ENCODE data around the gene SEPTIN7.

SEPTIN7 gene

DNA sequence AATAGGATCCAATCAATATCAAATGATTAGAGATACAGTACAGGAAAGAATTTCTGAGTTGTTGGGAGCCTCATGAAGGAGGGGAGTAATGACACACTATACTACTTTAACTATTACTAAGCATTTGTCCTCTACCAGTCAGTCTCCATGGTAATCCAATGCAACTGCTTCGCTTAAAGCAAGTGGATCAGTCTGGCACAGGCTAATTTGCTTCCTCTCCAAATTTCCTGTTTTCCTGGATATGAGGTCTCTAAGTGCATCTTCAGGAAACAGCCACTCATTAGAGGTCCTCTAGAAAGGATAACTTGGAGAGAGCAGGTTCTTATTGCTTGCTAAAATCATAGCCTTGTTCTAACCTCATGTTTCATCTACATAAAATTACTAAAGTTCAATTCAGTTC lies 8.4 kb upstream of the SEPTIN7 start:
- Histone ChIP-seq H3K9ac (ENCODE audit: low read length) (no peak overlapping the region), H3K9me3 (ENCODE audit: low read length) (peaks cover 10% of the 10 kb centered on the region), H3K27me3 (ENCODE audit: insufficient read depth, low read length) (no peaks in the 10 kb centered on the region), H4K20me1 (ENCODE audit: insufficient read depth, low read length) (no peaks in the 10 kb centered on the region), H3K4me1 (ENCODE audit: insufficient read depth, low read length, severe bottlenecking) (no peaks in the 10 kb centered on the region), H3K4me2 (ENCODE audit: low read length) (no peak overlapping the region), H3K79me2 (ENCODE audit: insufficient read depth, low read length) (no peaks in the 10 kb centered on the region), H3F3A (ENCODE audit: insufficient read depth, low read length) (no peaks in the 10 kb centered on the region), H3K4me3 (ENCODE audit: low read depth, low read length, poor library complexity, severe bottlenecking) (no peak overlapping the region), H3K36me3 (ENCODE audit: insufficient read depth, low read length) (no peaks in the 10 kb centered on the region; the same call in 1 of the 2 replicates), H3K9me2 (ENCODE audit: low read depth, low read length) (no peaks in the 10 kb centered on the region), H3K27ac (ENCODE audit: low read depth, low read length, poor library complexity, severe bottlenecking) (no peak overlapping the region), H2AFZ (ENCODE audit: low read length) (no peak overlapping the region)
- no peak for TF ChIP-seq CTCF (IDR thresholded peaks at IDR 0.05; ENCODE audit: low read length)
- no peak for TF ChIP-seq EZH2 (IDR thresholded peaks at IDR 0.05; ENCODE audit: borderline replicate concordance, low read length)

DNA sequence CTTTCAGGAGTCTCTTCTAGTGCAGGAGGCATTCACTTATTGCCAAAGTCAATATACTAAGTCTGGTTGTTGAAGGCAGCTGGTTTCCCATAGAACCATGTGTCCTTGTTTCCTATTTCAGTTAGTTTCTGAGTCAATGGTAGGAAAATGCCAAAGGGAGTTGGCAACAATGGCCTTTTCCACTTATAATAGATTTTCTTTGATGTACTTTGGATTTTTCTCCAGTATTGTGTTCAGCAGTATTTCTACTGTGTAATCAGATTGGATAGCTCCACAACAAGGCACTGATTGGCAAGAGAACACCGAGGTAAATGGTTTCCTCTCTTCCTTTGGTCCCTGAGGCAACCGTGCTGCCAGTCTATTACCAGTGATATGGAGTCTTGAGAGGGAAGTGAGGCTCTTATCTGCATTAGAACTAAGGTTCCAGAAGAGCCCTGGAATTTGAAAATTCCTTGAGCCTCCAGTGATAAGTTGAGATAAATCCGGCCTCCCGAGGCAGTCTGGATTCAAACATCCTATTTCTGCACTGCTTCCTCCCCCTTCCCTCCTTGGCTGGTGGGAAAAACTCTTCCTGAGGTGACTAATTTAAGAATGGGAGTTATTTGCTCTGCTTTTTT lies 7.9 kb upstream of the SEPTIN7 start:
- Histone ChIP-seq H3K79me2 (ENCODE audit: insufficient read depth, low read length) (no peaks in the 10 kb centered on the region), H3K4me2 (ENCODE audit: low read length) (no peak overlapping the region), H3F3A (ENCODE audit: insufficient read depth, low read length) (no peaks in the 10 kb centered on the region), H2AFZ (ENCODE audit: low read length) (no peak overlapping the region), H3K36me3 (ENCODE audit: insufficient read depth, low read length) (no peaks in the 10 kb centered on the region; the same call in 1 of the 2 replicates), H3K27me3 (ENCODE audit: insufficient read depth, low read length) (no peaks in the 10 kb centered on the region), H3K9me3 (ENCODE audit: low read length) (peaks cover 10% of the 10 kb centered on the region), H3K4me3 (ENCODE audit: low read depth, low read length, poor library complexity, severe bottlenecking) (no peak overlapping the region), H3K27ac (ENCODE audit: low read depth, low read length, poor library complexity, severe bottlenecking) (no peak overlapping the region), H3K9me2 (ENCODE audit: low read depth, low read length) (no peaks in the 10 kb centered on the region), H3K4me1 (ENCODE audit: insufficient read depth, low read length, severe bottlenecking) (no peaks in the 10 kb centered on the region), H4K20me1 (ENCODE audit: insufficient read depth, low read length) (no peaks in the 10 kb centered on the region), H3K9ac (ENCODE audit: low read length) (no peak overlapping the region)
- TF ChIP-seq EZH2 (IDR thresholded peaks at IDR 0.05; ENCODE audit: borderline replicate concordance, low read length) = no peak
- no peak for TF ChIP-seq CTCF (IDR thresholded peaks at IDR 0.05; ENCODE audit: low read length)

- H3F3A ChIP-seq (ENCODE audit: insufficient read depth, low read length) = no peaks in the 10 kb centered on the region
- peaks cover 10% of the 10 kb centered on the region for H3K9me3 ChIP-seq (ENCODE audit: low read length)
- no peaks in the 10 kb centered on the region for H3K9me2 ChIP-seq (ENCODE audit: low read depth, low read length)
- peaks cover 12% of the 10 kb centered on the region for H3K4me1 ChIP-seq (ENCODE audit: insufficient read depth, low read length, severe bottlenecking)
- no peak overlapping the region for H3K9ac ChIP-seq (ENCODE audit: low read length)
- H4K20me1 ChIP-seq (ENCODE audit: insufficient read depth, low read length) = no peaks in the 10 kb centered on the region
- H3K36me3 ChIP-seq (ENCODE audit: insufficient read depth, low read length) = no peaks in the 10 kb centered on the region; the same call in 1 of the 2 replicates
- H3K27ac ChIP-seq (ENCODE audit: low read depth, low read length, poor library complexity, severe bottlenecking) = no peak overlapping the region
- H2AFZ ChIP-seq (ENCODE audit: low read length) = no peak overlapping the region
- no peaks in the 10 kb centered on the region for H3K27me3 ChIP-seq (ENCODE audit: insufficient read depth, low read length)
- H3K4me3 ChIP-seq (ENCODE audit: low read depth, low read length, poor library complexity, severe bottlenecking) = no peak overlapping the region
- no peak overlapping the region for H3K4me2 ChIP-seq (ENCODE audit: low read length)
- H3K79me2 ChIP-seq (ENCODE audit: insufficient read depth, low read length) = peaks cover 6% of the 10 kb centered on the region
- TF ChIP-seq CTCF (IDR thresholded peaks at IDR 0.05; ENCODE audit: low read length) = no peak
- no peak for TF ChIP-seq EZH2 (IDR thresholded peaks at IDR 0.05; ENCODE audit: borderline replicate concordance, low read length)
These were observed 3.5 kb upstream of the SEPTIN7 start for GRCh38 chr7:35797311-35797710.

Data from OCI-LY1 (cell line).